Measurements from ENCODE around the gene MICAL2.
A peak's percentile ranks its signal among the peaks of the same experiment; 100 is the strongest.

The MICAL2 gene

GRCh38 chr11:12235553-12235946 is 125.2 kb downstream of the MICAL2 start:
- POLR2A ChIA-PET (ENCODE audit: low non-redundant PET), result interaction anchor here (0.6 kb wide), 1 partner anchor 188 kb away, joined by 3 read pairs; no protein-coding TSS in a partner anchor
- DNase-seq (ENCODE audit: low spot score), result no peak
- peak overlapping the region; percentile 45 for H3K27ac ChIP-seq
- TF ChIP-seq CTCF (conservative IDR thresholded peaks at IDR 0.05; ENCODE audit: low read depth), result no peak
- CTCF ChIA-PET, result interaction anchor here (0.5 to 1.7 kb wide), 7 partner anchors 15 to 1489 kb away, joined by 3 to 6 read pairs (median 3); no protein-coding TSS in a partner anchor

GRCh38 chr11:12235947-12236743 is 125.8 kb downstream of the MICAL2 start:
- peak overlapping the region; percentile 45 for H3K27ac ChIP-seq
- ChIA-PET POLR2A (ENCODE audit: low non-redundant PET) (interaction anchor here (0.6 kb wide), 1 partner anchor 189 kb away, joined by 3 read pairs; no protein-coding TSS in a partner anchor), CTCF (interaction anchor here (0.5 to 1.7 kb wide), 7 partner anchors 14 to 1490 kb away, joined by 3 to 6 read pairs (median 3); no protein-coding TSS in a partner anchor)
- TF ChIP-seq CTCF (conservative IDR thresholded peaks at IDR 0.05; ENCODE audit: low read depth), result peak; percentile 76
- DNase-seq (ENCODE audit: low spot score), result peak; percentile 42

- H3K27ac ChIP-seq, result no peak overlapping the region
- DNase-seq (ENCODE audit: low spot score), result no peak
- POLR2A ChIA-PET (ENCODE audit: low non-redundant PET), result no interaction called here
- TF ChIP-seq CTCF (conservative IDR thresholded peaks at IDR 0.05; ENCODE audit: low read depth), result peak; percentile 39; the same call in 1 of the 2 replicates
- CTCF ChIA-PET, result interaction anchor here (0.6 to 1.7 kb wide), 7 partner anchors 13 to 396 kb away, joined by 3 to 6 read pairs (median 3); no protein-coding TSS in a partner anchor
These were observed 126.3 kb downstream of the MICAL2 start for GRCh38 chr11:12236744-12237101.

- H3K27ac ChIP-seq, result no peak overlapping the region
- no peak for DNase-seq (ENCODE audit: low spot score)
- ChIA-PET CTCF (interaction anchor here (0.6 to 1.7 kb wide), 5 partner anchors 148 to 275 kb away, joined by 3 to 6 read pairs (median 3); no protein-coding TSS in a partner anchor), POLR2A (ENCODE audit: low non-redundant PET) (no interaction called here)
- TF ChIP-seq CTCF (conservative IDR thresholded peaks at IDR 0.05; ENCODE audit: low read depth), result no peak
These were observed 127.0 kb downstream of the MICAL2 start for GRCh38 chr11:12237381-12237784.

GRCh38 chr11:12238420-12238819 is 128.0 kb downstream of the MICAL2 start:
- H3K27ac ChIP-seq, result no peak overlapping the region
- POLR2A ChIA-PET (ENCODE audit: low non-redundant PET), result no interaction called here
- CTCF ChIA-PET, result interaction anchor here (0.7 kb wide), 1 partner anchor 11 kb away, joined by 3 read pairs; no protein-coding TSS in a partner anchor
- TF ChIP-seq CTCF (conservative IDR thresholded peaks at IDR 0.05; ENCODE audit: low read depth), result no peak
- DNase-seq (ENCODE audit: low spot score), result no peak

- ChIA-PET POLR2A (ENCODE audit: low non-redundant PET) (no interaction called here), CTCF (interaction anchor here (0.7 kb wide), 1 partner anchor 1436 kb away, joined by 3 read pairs; no protein-coding TSS in a partner anchor)
- H3K27ac ChIP-seq, result no peak overlapping the region
- no peak for TF ChIP-seq CTCF (conservative IDR thresholded peaks at IDR 0.05; ENCODE audit: low read depth)
- DNase-seq (ENCODE audit: low spot score), result no peak
These were observed 129.0 kb downstream of the MICAL2 start for GRCh38 chr11:12239396-12239795.
